Body of pancreas (tissue), 4 donors: ENCODE measurements around the gene TUBG2.
"Not testable (repeated sequence)": the region's sequence is repeated elsewhere in the genome, so short reads cannot be mapped to it uniquely, and the experiment has no call there.

ENCODE experiments used
- POLR2A ChIP-seq, 3 donors: fragments of 450-650 bp; IDR thresholded peaks; one replicate each; pipeline ENCODE4 v1.6.1; 2016; ENCODE audit warnings: antibody characterized with exemption in 3 of 3, mild to moderate bottlenecking in 2 of 3
- TF ChIP-seq, protein P1 (sequence below), 7 experiments: fragments of 450-650 bp in 4 of 7; fragments of 200-600 bp in 3 of 7; sonication (generic) in 3 of 7; IDR thresholded peaks; one replicate each; pipeline ENCODE4 v1.5.1; 2016 to 2019; ENCODE audit warnings: antibody characterized with exemption in 7 of 7

DNA sequence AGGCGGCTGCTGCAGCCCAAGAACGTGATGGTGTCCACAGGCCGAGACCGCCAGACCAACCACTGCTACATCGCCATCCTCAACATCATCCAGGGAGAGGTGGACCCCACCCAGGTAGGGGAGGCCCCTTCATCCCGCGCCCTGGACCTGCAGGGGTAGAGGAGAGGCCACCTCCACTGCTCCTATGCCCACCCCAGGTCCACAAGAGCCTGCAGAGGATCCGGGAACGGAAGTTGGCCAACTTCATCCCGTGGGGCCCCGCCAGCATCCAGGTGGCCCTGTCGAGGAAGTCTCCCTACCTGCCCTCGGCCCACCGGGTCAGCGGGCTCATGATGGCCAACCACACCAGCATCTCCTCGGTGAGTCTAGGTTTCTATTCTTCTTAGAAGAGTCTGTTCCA, 7.0 kb downstream of the TUBG2 start:
- TF ChIP-seq, protein P1, sequence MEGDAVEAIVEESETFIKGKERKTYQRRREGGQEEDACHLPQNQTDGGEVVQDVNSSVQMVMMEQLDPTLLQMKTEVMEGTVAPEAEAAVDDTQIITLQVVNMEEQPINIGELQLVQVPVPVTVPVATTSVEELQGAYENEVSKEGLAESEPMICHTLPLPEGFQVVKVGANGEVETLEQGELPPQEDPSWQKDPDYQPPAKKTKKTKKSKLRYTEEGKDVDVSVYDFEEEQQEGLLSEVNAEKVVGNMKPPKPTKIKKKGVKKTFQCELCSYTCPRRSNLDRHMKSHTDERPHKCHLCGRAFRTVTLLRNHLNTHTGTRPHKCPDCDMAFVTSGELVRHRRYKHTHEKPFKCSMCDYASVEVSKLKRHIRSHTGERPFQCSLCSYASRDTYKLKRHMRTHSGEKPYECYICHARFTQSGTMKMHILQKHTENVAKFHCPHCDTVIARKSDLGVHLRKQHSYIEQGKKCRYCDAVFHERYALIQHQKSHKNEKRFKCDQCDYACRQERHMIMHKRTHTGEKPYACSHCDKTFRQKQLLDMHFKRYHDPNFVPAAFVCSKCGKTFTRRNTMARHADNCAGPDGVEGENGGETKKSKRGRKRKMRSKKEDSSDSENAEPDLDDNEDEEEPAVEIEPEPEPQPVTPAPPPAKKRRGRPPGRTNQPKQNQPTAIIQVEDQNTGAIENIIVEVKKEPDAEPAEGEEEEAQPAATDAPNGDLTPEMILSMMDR (IDR thresholded peaks at IDR 0.05) = not testable (repeated sequence)
- not testable (repeated sequence) for TF ChIP-seq POLR2A (IDR thresholded peaks at IDR 0.05)
